ENCODE measurements around the gene NUTM2E. TPM values are rescaled to one million over a fixed set of nuclear protein-coding genes. Genes with fewer than 3 reads are reported as not detected.
A peak's percentile ranks its signal among the peaks of the same experiment; 100 is the strongest.
"Not testable (repeated sequence)": the region's sequence is repeated elsewhere in the genome, so short reads cannot be mapped to it uniquely, and the experiment has no call there.

Gene NUTM2E, protein sequence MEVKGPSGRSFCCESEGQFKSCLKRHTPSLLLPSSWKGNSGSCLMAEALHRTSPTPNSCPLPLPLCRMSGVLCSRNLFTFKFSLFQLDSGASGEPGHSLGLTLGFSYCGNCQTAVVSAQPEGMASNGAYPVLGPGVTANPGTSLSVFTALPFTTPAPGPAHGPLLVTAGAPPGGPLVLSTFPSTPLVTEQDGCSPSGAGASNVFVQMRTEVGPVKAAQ (N-terminal part only)
- polyA plus RNA-seq (ENCODE audit: insufficient read length) = 0.59 TPM

DNA sequence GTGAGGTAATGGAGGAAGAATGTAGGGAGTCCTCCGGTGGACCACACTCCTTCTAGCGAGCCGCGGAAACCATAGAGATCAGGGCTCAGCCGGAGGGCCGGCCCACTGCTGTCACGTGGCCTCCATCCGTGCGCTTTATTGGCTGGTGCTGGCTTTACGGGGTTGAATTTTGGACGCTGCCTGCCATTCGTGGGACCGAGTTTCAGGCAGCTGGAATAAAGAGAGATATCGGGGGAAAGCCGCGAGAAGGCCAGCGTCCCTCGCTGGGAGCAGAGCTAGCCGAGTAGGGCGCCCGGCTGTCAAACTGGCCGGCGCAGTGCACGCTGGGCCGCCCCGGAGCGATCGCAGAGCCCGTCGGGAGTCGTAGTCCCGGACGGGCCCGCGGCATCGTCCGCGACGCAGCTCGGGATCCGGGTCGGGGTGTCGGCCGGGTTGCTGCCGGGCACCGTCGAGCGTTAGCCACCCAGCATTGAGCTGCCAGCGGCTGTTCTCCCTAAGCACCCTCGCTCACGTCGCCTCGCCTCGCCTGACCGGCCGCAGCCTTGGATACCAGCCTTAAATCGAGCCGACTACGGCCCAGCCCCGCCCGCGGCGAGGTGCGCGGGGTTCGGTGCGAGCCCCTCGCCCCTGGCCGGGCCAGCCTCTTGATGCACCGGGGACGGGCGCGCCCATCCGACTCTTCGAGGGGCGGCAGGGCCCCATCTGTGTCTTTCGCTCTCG is at the start of gene NUTM2E:
TSS of gene NUTM2E (plus strand) at position 244 of the 720 bp plus-strand sequence. CDS start 15,002 bp downstream, outside the sequence.
- peak; percentile 45 for DNase-seq (ENCODE audit: low read depth)

DNA sequence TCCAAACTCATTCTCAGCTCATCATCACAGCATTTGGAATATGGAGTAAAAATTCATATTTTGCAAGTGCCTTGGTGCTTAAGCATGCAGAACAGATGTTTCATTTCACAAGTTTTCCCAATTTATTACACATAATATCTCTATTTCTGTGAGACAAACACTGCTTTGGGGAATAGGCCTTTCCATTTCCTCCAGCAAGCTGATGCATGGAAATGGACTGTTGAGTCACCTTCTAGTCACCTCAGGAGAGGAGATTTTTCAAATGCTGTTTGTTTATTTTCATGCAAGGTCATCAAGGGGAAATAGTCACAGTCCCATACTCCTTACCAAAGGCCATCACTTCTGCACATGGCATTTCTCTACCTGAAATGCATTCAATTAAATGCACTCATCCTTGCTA is 48.5 kb upstream of the NUTM2E start:
- DNase-seq (ENCODE audit: low read depth) = not testable (repeated sequence)

DNA sequence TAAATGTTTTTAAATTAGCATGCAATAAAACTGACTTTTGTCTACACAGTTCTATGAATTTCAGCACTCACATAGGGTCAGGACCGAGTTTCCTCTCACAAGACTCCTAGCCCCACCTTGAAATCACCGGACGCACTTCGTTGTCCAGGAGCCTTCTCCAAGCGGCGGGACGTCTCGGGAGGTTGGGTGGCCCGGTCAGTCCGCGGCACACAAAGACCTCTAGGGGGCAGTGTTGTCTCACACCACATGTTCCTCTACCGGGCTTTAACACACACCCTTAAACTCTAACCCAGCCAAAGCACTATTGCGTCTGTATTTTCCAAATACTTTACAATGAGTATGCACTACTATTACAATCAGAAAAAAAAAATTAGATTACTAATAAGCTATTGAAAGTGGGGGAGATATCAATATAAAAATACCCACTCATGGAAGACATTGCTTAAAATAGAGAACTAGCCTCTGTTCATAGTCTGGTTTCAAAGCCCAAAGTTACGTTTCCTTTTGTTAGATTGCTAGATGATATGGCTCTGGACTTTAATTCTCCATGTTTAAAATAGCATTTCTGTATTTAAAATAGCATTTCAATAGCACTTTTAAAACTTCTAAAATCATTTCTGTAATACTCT is 47.1 kb upstream of the NUTM2E start:
- peak; percentile 22 for DNase-seq (ENCODE audit: low read depth)

- DNase-seq (ENCODE audit: low read depth) = not testable (repeated sequence)
Measured at GRCh38 chr10:79779992-79780391, 46.5 kb upstream of the NUTM2E start.

DNA sequence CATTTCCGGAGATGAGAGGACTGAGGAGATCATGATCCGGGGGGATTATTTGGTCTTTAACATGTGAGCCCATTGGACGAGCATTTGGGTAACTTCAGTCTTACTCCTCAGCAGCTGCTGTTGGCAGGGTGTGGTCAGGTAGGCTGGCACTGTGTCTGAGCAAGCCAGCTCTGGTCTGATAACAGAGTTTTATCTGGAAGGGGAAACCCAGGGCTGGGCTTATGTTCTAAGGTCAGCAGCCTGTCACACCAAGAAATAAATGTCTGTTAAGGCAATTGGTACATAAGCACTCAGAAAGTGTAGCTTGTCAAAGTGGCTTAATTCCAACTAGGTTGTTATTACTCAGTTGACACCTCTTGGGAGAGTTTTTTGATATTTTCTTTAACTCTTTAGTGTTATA is 45.0 kb upstream of the NUTM2E start:
- not testable (repeated sequence) for DNase-seq (ENCODE audit: low read depth)

DNA sequence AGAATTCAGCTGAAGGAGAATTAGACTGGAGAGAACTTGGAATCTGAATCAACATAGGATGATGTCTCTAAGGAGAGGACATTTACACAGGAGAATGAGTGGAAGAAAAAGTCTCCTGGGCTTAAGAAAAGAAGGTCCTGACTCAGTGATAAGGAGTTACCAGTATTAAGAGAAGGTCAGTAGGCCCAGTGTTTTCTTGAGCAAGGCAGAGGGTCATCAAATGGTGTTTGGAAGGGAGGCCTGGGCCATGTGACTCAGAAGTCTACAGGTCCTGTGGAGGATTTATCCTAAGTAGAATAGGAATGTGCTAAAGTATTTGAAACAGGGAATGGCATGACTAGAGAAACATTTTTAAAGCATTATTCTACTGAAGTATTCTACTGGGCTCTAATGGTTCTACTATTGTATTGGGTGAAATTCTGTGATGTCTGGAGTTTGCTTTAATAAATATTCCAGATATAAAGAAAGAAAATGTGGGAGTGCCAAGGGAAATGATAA is 39.0 kb upstream of the NUTM2E start:
- DNase-seq (ENCODE audit: low read depth) = not testable (repeated sequence)

DNA sequence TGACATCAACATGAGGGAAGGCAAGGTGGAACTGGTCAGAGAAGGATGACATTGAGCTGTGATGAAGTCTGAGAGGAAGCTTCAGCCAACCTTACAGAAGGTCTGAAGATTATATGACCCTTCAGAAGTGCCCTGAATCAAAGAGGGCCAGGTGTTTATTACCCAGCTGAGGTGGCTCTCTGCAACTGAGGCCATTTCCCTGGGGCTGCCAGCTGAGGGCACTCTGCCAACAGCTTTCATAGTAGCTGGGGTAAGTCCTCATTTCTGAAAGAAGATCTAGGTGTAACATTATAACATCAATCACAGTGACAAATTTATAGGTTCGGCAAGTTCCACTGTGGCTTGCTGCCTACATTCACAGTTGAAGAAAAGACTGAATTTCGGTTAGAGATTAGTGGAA is 37.2 kb upstream of the NUTM2E start:
- not testable (repeated sequence) for DNase-seq (ENCODE audit: low read depth)

GRCh38 chr10:79791906-79792517 is 34.5 kb upstream of the NUTM2E start:
- not testable (repeated sequence) for DNase-seq (ENCODE audit: low read depth)

GRCh38 chr10:79799337-79799736 is 27.2 kb upstream of the NUTM2E start:
- DNase-seq (ENCODE audit: low read depth) = not testable (repeated sequence)

GRCh38 chr10:79805857-79806256 is 20.7 kb upstream of the NUTM2E start:
- not testable (repeated sequence) for DNase-seq (ENCODE audit: low read depth)

DNA sequence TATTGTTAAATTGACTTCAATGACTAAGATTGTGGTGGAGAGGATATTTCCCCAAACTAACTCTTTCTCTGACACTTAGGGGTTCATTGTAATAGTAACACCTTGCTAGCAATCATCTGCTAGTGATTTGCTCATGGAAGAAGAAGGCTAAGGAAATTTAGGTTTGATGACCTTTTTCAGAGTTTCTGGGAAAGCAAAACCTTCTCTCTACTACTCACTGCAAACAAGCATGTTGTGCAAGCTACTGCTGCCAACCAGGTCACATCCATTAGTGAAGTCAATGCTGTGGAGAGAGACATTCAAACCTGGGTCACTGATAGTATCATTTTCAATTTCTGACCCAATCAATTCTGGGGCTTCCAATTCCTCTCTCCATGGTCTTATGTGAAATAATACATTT is 14.6 kb upstream of the NUTM2E start:
- DNase-seq (ENCODE audit: low read depth) = not testable (repeated sequence)

GRCh38 chr10:79816290-79816689 is 10.2 kb upstream of the NUTM2E start:
- not testable (repeated sequence) for DNase-seq (ENCODE audit: low read depth)

DNA sequence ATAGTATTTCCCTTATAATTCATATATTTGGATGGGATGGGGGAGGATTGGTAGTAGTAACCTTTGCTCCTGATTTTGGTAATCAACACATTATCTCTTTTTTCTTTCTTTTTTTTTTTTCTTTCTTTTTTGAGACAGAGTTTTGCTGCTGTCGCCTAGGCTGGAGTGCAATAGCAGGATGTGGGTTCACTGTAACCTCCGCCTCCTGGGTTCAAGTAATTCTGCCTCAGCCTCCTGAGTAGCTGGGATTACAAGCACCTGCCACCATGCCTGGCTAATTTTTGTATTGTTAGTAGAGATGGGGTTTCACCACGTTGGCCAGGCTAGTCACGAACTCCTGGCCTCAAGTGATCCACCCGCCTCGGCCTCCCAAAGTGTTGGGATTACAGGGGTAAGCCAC is 3.2 kb upstream of the NUTM2E start:
- not testable (repeated sequence) for DNase-seq (ENCODE audit: low read depth)

DNA sequence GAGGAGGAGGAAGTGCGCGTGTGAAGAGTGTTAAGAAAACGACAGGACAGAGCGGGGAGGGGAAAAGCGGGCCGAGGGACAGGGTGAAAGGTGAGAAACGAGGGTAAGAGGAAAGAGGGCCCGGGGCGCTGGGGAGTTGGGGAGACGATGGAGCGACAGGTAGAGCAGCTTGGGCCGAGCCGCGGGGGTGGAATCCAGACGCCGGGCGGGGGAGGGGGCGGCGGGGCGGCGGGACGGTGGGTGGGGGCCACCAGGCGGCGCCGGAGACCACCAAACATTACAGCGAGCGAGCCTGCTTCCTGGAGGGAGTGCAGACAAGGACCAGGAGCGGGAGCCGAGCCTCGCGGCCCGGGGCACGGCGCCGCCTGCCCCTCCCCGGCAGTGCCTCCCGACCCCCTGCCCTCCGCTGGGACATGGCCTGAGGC is 940 bp upstream of the NUTM2E start:
- not testable (repeated sequence) for DNase-seq (ENCODE audit: low read depth)

DNA sequence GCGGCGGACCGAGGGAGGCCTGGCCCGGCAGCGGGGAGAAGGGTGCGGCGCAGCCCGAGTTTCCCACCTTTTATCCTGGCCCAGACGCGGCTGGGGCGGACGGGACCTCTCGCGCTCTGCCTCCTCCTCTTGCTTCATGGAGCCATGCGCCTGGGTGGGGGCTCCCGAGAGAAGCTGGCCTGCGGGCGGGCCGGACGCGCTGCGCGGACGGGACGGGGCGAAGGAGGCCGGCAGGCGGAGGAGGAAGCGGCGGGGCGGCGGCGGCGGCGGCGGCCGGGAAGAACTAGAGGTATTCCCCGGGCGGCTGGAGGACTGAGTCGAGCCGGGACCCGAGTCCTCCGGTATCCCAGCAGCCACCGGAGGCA is 426 bp upstream of the NUTM2E start:
- DNase-seq (ENCODE audit: low read depth) = not testable (repeated sequence)

DNA sequence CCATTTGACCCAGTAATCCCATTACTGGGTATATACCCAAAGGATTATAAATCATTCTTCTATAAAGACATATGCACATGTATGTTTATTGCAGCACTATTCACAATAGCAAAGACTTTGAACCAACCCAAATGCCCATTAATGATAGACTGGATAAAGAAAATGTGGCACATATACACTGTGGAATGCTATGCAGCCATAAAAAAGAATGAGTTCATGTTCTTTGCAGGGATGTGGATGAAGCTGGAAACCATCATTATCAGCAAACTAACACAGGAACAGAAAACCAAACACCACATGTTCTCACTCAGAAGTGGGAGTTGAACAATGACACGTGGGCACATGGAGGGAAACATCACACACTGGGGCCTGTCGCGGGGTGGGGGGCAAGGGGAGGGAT is 7.3 kb downstream of the NUTM2E start:
- DNase-seq (ENCODE audit: low read depth) = not testable (repeated sequence)

GRCh38 chr10:79835891-79836290 is 9.4 kb downstream of the NUTM2E start:
- not testable (repeated sequence) for DNase-seq (ENCODE audit: low read depth)

- not testable (repeated sequence) for DNase-seq (ENCODE audit: low read depth)
Measured at GRCh38 chr10:79836891-79837290, 10.4 kb downstream of the NUTM2E start.

DNA sequence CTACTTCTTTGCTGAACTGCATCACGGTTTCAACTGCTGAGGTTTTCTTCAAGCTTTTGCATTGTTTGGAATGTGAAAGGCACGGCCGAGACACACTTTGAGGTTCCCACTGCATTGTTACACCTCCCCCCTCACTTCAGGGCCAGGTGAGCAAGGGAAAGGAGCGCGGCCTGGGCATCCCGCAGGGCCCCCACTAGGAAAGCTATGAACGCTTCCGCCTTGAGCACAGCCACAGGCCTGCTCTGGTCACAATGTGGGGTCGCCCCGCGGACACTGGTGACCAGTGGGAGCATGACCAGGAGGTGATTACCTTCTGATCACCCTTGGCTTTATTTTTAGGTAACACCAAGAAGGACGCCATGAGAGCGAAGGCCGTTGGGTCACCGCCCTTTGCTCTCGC is 11.9 kb downstream of the NUTM2E start:
- DNase-seq (ENCODE audit: low read depth) = not testable (repeated sequence)

DNA sequence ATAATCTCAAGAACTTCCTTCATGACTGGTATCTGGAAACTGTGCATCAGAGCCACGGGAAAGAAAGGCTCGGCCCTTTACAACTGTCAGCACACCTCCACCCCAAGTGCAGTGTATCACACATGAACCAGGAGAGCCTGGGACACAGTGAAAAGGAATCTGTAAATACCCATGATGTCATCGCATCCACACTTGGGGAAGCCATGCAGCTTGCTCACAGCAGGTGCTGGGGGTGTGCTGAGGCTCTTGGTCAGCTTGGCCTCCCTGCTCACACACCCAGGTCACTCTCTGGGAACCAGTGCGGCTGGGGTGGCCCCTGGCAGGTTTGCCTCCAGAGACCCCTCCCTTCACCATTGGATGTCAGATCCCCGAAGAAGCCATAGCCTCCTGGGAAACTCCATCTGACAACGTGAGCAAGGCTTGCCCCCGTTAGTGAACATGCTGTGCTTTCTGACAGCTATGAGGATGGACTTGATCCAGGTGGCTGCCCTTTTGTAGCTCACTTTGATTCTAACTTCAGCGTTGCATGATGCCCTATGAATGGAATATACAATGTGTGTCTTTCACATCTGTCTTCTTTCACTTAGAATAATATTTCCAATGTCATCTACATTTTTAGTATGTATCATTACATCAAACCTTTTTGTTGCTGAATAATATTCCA is 26.8 kb downstream of the NUTM2E start:
- DNase-seq (ENCODE audit: low read depth) = not testable (repeated sequence)

- DNase-seq (ENCODE audit: low read depth) = not testable (repeated sequence)
Measured at GRCh38 chr10:79862269-79862668, 35.7 kb downstream of the NUTM2E start.

Data from forelimb muscle (tissue), 1 donor.